Measurements from ENCODE around the gene KRTAP5-4.
"Not testable (repeated sequence)": the region's sequence is repeated elsewhere in the genome, so short reads cannot be mapped to it uniquely, and the experiment has no call there.

Gene KRTAP5-4

GRCh38 chr11:1598406-1598805 lies 23.5 kb downstream of the KRTAP5-4 start:
- DNase-seq = not testable (repeated sequence)

GRCh38 chr11:1597994-1598380 lies 24.0 kb downstream of the KRTAP5-4 start, which contains the start of gene KRTAP5-2:
TSS of gene KRTAP5-2 (minus strand) at chr11:1598294. CDS start at chr11:1598250, 44 bp downstream.
- DNase-seq = no peak

GRCh38 chr11:1597331-1597993 lies 24.5 kb downstream of the KRTAP5-4 start:
- DNase-seq = no peak

GRCh38 chr11:1596576-1597121 lies 25.3 kb downstream of the KRTAP5-4 start:
- not testable (repeated sequence) for DNase-seq

GRCh38 chr11:1595994-1596575 lies 25.9 kb downstream of the KRTAP5-4 start:
- DNase-seq = not testable (repeated sequence)

- no peak for DNase-seq
These were observed 29.3 kb downstream of the KRTAP5-4 start for GRCh38 chr11:1592628-1593027.

GRCh38 chr11:1589996-1590395 lies 31.9 kb downstream of the KRTAP5-4 start:
- DNase-seq = no peak

GRCh38 chr11:1589191-1589963 lies 32.6 kb downstream of the KRTAP5-4 start:
- not testable (repeated sequence) for DNase-seq

- no peak for DNase-seq
These were observed 35.2 kb downstream of the KRTAP5-4 start for GRCh38 chr11:1586699-1587098.

- peak; percentile 32 for DNase-seq
These were observed 37.1 kb downstream of the KRTAP5-4 start, which contains the start of gene KRTAP5-1 for GRCh38 chr11:1584661-1585370. TSS of gene KRTAP5-1 (minus strand) at chr11:1585283. CDS start at chr11:1585249, 34 bp downstream.

- not testable (repeated sequence) for DNase-seq
These were observed 39.0 kb downstream of the KRTAP5-4 start for GRCh38 chr11:1582909-1583308.

- DNase-seq = no peak
These were observed 40.0 kb downstream of the KRTAP5-4 start for GRCh38 chr11:1581976-1582375.

- no peak for DNase-seq
These were observed 45.1 kb downstream of the KRTAP5-4 start for GRCh38 chr11:1576825-1577224.

GRCh38 chr11:1575756-1576155 lies 46.2 kb downstream of the KRTAP5-4 start:
- DNase-seq = not testable (repeated sequence)

GRCh38 chr11:1574933-1575242 lies 47.0 kb downstream of the KRTAP5-4 start:
- DNase-seq = no peak

- peak; percentile 73 for DNase-seq
These were observed 47.6 kb downstream of the KRTAP5-4 start for GRCh38 chr11:1574238-1574932.

GRCh38 chr11:1573903-1574237 lies 48.1 kb downstream of the KRTAP5-4 start:
- DNase-seq = no peak

- peak; percentile 60 for DNase-seq
These were observed 48.6 kb downstream of the KRTAP5-4 start for GRCh38 chr11:1573077-1573902.

- peak; percentile 88 for DNase-seq
These were observed 49.5 kb downstream of the KRTAP5-4 start, which contains the start of gene DUSP8 for GRCh38 chr11:1572197-1573076. TSS of gene DUSP8 (minus strand) at chr11:1572271. CDS start at chr11:1565826, 6,445 bp downstream.

GRCh38 chr11:1571760-1572196 lies 50.2 kb downstream of the KRTAP5-4 start:
- DNase-seq = no peak
